ENCODE results near the gene PCNX2.

Gene PCNX2

GRCh38 chr1:233319272-233319671 is 23.7 kb upstream of the PCNX2 start:
- TF ChIP-seq, protein P1, sequence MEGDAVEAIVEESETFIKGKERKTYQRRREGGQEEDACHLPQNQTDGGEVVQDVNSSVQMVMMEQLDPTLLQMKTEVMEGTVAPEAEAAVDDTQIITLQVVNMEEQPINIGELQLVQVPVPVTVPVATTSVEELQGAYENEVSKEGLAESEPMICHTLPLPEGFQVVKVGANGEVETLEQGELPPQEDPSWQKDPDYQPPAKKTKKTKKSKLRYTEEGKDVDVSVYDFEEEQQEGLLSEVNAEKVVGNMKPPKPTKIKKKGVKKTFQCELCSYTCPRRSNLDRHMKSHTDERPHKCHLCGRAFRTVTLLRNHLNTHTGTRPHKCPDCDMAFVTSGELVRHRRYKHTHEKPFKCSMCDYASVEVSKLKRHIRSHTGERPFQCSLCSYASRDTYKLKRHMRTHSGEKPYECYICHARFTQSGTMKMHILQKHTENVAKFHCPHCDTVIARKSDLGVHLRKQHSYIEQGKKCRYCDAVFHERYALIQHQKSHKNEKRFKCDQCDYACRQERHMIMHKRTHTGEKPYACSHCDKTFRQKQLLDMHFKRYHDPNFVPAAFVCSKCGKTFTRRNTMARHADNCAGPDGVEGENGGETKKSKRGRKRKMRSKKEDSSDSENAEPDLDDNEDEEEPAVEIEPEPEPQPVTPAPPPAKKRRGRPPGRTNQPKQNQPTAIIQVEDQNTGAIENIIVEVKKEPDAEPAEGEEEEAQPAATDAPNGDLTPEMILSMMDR (IDR thresholded peaks at IDR 0.05; ENCODE audit: low read depth, low read length), result no peak
- no peak overlapping the region for H3K4me3 ChIP-seq (ENCODE audit: low read depth, low read length)
- in situ Hi-C loops (cut with HindIII; ENCODE audit: low sequenced_read_pairs), result no loop called here
- DNase-seq (ENCODE audit: low read depth, low spot score), result no peak

DNA sequence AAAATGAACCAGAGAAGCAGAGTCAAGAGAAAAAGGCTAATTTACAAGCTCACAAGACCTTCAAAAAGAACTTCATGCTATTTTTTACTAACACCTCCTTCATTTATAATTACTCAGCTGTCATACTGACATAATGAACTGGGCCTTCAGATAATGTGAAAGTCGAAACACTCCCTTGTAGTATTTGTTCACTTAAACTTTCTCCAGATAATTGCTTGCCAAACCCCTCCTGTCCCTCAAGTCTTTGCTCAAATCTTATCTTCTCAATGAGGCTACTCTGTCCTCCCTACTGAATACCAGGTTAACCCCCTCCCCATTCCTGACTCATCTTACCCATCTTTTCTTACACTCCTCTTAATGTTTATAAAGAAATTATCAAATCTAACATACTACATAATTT is 20.9 kb upstream of the PCNX2 start:
- in situ Hi-C loops (cut with HindIII; ENCODE audit: low sequenced_read_pairs), result no loop called here
- no peak for DNase-seq (ENCODE audit: low read depth, low spot score)
- TF ChIP-seq, protein P1 (IDR thresholded peaks at IDR 0.05; ENCODE audit: low read depth, low read length), result no peak
- no peak overlapping the region for H3K4me3 ChIP-seq (ENCODE audit: low read depth, low read length)

DNA sequence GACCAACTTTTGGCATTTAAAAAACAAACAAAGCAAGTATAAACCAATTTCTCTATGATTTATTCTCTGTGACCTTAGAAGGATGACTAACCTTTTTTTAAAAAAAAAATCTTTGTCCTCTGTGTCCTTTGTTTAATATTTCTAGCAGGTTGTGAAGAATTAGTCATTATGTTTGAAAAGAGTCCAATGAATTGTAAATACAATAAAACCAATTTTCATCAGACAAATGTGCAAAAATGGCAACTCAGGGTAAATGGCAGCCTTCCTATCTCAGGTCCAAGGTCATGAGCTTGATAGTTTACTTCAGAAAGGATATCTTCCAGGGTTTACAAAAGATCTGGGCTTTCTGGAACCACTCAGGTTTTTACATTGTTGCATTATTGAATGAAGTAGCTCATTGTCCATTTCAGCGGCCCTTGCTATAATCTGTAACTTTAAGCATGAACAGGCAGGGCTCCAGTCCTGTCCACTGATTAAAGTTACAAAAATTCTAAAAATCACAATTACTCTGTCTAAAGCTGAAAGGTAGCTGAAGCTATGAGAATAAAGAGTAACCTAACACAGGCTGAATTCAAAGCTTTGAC is 20.3 kb upstream of the PCNX2 start:
- no peak for DNase-seq (ENCODE audit: low read depth, low spot score)
- in situ Hi-C loops (cut with HindIII; ENCODE audit: low sequenced_read_pairs), result no loop called here

GRCh38 chr1:233313434-233314155 is 18.1 kb upstream of the PCNX2 start:
- no peak for DNase-seq (ENCODE audit: low read depth, low spot score)
- TF ChIP-seq, protein P1 (IDR thresholded peaks at IDR 0.05; ENCODE audit: low read depth, low read length), result no peak
- in situ Hi-C loops (cut with HindIII; ENCODE audit: low sequenced_read_pairs), result no loop called here
- no peak overlapping the region for H3K4me3 ChIP-seq (ENCODE audit: low read depth, low read length)

More for the DNA sequence above, 20.3 kb upstream of the PCNX2 start:
- TF ChIP-seq, protein P1 (IDR thresholded peaks at IDR 0.05; ENCODE audit: low read depth, low read length), result no peak
- no peak overlapping the region for H3K4me3 ChIP-seq (ENCODE audit: low read depth, low read length)

GRCh38 chr1:233304489-233305102 is 9.1 kb upstream of the PCNX2 start:
- in situ Hi-C loops (cut with HindIII; ENCODE audit: low sequenced_read_pairs), result no loop called here
- TF ChIP-seq, protein P1 (IDR thresholded peaks at IDR 0.05; ENCODE audit: low read depth, low read length), result peak; percentile 79
- DNase-seq (ENCODE audit: low read depth, low spot score), result peak; percentile 25
- H3K4me3 ChIP-seq (ENCODE audit: low read depth, low read length), result no peak overlapping the region

GRCh38 chr1:233300326-233300725 is 4.8 kb upstream of the PCNX2 start:
- in situ Hi-C loops (cut with HindIII; ENCODE audit: low sequenced_read_pairs), result no loop called here
- DNase-seq (ENCODE audit: low read depth, low spot score), result no peak
- no peak overlapping the region for H3K4me3 ChIP-seq (ENCODE audit: low read depth, low read length)
- TF ChIP-seq, protein P1 (IDR thresholded peaks at IDR 0.05; ENCODE audit: low read depth, low read length), result no peak
